Suprapubic skin (tissue), 4 donors: ENCODE measurements around the gene ST8SIA3.

Source experiments
- EP300 ChIP-seq: sonication (generic); formaldehyde crosslinking; IDR thresholded peaks from one replicate; pipeline ENCODE4 v1.6.1; 2017; ENCODE audit warnings: antibody characterized with exemption
- POLR2A ChIP-seq, 2 donors: fragments of 450-650 bp; IDR thresholded peaks; one replicate each; pipeline ENCODE4 v1.6.1; 2017; ENCODE audit warnings: antibody characterized with exemption in 2 of 2, mild to moderate bottlenecking in 2 of 2, moderate library complexity in 2 of 2
- POLR2AphosphoS5 ChIP-seq, 3 donors: sonication (generic); formaldehyde crosslinking; IDR thresholded peaks; one replicate each; pipeline ENCODE4 v1.6.1; 2017; ENCODE audit warnings: antibody characterized with exemption in 3 of 3
- TF ChIP-seq, protein P1 (sequence below), 2 donors: fragments of 200-600 bp in 1 of 2; fragments of 450-650 bp in 1 of 2; sonication (generic) in 1 of 2; IDR thresholded peaks; one replicate each; pipeline ENCODE4 v1.5.1; 2016 to 2019; ENCODE audit warnings: antibody characterized with exemption in 2 of 2, mild to moderate bottlenecking in 1 of 2, moderate library complexity in 1 of 2

DNA sequence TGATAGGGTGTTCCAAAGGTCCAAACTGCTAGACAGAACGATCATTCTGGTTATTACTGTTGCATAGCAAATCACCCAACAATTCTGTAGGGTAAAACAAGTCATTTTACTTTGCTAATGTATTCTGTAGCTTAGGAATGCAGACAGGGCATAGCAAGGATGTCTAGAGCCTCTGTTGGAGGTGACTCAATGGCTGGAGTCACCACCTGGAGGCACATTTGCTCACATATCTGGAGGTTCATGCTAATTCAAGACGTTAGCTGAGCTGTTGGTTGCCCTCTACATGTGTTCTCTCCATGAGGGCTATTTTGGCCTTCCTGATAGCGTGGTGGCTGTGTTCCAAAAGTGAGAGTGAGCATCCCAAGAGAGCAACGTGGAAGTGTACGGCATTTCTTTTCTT lies 22.5 kb upstream of the ST8SIA3 start:
- TF ChIP-seq, protein P1, sequence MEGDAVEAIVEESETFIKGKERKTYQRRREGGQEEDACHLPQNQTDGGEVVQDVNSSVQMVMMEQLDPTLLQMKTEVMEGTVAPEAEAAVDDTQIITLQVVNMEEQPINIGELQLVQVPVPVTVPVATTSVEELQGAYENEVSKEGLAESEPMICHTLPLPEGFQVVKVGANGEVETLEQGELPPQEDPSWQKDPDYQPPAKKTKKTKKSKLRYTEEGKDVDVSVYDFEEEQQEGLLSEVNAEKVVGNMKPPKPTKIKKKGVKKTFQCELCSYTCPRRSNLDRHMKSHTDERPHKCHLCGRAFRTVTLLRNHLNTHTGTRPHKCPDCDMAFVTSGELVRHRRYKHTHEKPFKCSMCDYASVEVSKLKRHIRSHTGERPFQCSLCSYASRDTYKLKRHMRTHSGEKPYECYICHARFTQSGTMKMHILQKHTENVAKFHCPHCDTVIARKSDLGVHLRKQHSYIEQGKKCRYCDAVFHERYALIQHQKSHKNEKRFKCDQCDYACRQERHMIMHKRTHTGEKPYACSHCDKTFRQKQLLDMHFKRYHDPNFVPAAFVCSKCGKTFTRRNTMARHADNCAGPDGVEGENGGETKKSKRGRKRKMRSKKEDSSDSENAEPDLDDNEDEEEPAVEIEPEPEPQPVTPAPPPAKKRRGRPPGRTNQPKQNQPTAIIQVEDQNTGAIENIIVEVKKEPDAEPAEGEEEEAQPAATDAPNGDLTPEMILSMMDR (IDR thresholded peaks at IDR 0.05): no peak
- no peak for TF ChIP-seq EP300
- TF ChIP-seq POLR2AphosphoS5 (IDR thresholded peaks at IDR 0.05): no peak
- TF ChIP-seq POLR2A (IDR thresholded peaks at IDR 0.05): no peak
